A673 (cell line): ENCODE measurements around the gene PMM2. TPM values are rescaled to one million over a fixed set of nuclear protein-coding genes. Genes with fewer than 3 reads are reported as not detected.
A peak's percentile ranks its signal among the peaks of the same experiment; 100 is the strongest.

Experiments
- BruUV-seq: library from RNA; stranded (reverse); fragments of 400-500 nt; replicated peaks from 2 replicates; lab custom pipeline; 2021; lab: Mats Ljungman, UMichigan
- CTCF ChIA-PET: fragments of 300-600 bp; sonication (Branson Sonifier 250); formaldehyde crosslinking; loops from one replicate; lab custom pipeline; 2022; ENCODE audit warnings: antibody characterized with exemption; lab: Charles Lee
- POLR2A ChIA-PET: fragments of 300-600 bp; sonication (Branson Sonifier 250); formaldehyde crosslinking; loops from one replicate; lab custom pipeline; 2022; ENCODE audit warnings: antibody characterized with exemption; ENCODE audit not compliant: low non-redundant PET; lab: Charles Lee
- DNase-seq: peaks from one replicate; pipeline ENCODE4 v3.0.0-alpha.2; 2015; ENCODE audit warnings: low spot score
- H3K27ac ChIP-seq: fragments of 200-600 bp; sonication (generic); 2 replicates; pipeline ENCODE4 v1.5.1; 2016; ENCODE audit warnings: mixed run types, low read depth, mild to moderate bottlenecking, mixed read lengths, antibody characterized with exemption, low read length; ENCODE audit not compliant: poor library complexity, severe bottlenecking
- H3K27me3 ChIP-seq: fragments of 200-600 bp; sonication (generic); replicated peaks from 2 replicates; pipeline ENCODE4 v1.6.1; 2017; ENCODE audit warnings: mixed run types, low read depth, mild to moderate bottlenecking, mixed read lengths, antibody characterized with exemption, low read length; ENCODE audit not compliant: insufficient read depth, poor library complexity
- H3K36me3 ChIP-seq: fragments of 200-600 bp; sonication (generic); 2 replicates; pipeline ENCODE4 v1.6.1; 2016; ENCODE audit warnings: mixed run types, mild to moderate bottlenecking, mixed read lengths, antibody characterized with exemption, low read length; ENCODE audit not compliant: insufficient read depth, poor library complexity, severe bottlenecking
- H3K4me1 ChIP-seq: fragments of 200-600 bp; sonication (generic); 2 replicates; pipeline ENCODE4 v1.6.1; 2017; ENCODE audit warnings: mixed run types, mild to moderate bottlenecking, mixed read lengths, antibody characterized with exemption, low read length; ENCODE audit not compliant: insufficient read depth, poor library complexity, severe bottlenecking
- H3K4me3 ChIP-seq: fragments of 200-600 bp; sonication (generic); 2 replicates; pipeline ENCODE4 v1.5.1; 2016; ENCODE audit warnings: low read depth, mixed run types, mild to moderate bottlenecking, mixed read lengths, low read length; ENCODE audit not compliant: poor library complexity, severe bottlenecking
- H3K9me3 ChIP-seq: fragments of 200-600 bp; sonication (generic); 2 replicates; pipeline ENCODE4 v1.6.1; 2016; ENCODE audit warnings: mixed run types, low read depth, mild to moderate bottlenecking, mixed read lengths, antibody characterized with exemption, low read length; ENCODE audit not compliant: poor library complexity, severe bottlenecking
- EZH2 ChIP-seq: fragments of 200-600 bp; sonication (generic); IDR thresholded peaks from 2 replicates; pipeline ENCODE4 v1.6.1; 2017; ENCODE audit warnings: borderline replicate concordance, low read depth, mild to moderate bottlenecking, mixed read lengths, antibody characterized with exemption, low read length; ENCODE audit not compliant: poor library complexity, severe bottlenecking
- intact Hi-C: fragments of 100-400 bp; cut with micrococcal nuclease; formaldehyde crosslinking; loops from one replicate; pipeline ENCODE4 v1.10.0; 2022; ENCODE audit not compliant: unreplicated experiment
- total RNA-seq: library from RNA; stranded (reverse); gene quantifications from 2 replicates; pipeline ENCODE4 v1.2.3, GENCODE V29; 2021
- TF ChIP-seq, protein P1 (sequence below): fragments of 300-800, 200-600 bp; sonication (generic); conservative IDR thresholded peaks from 2 replicates; pipeline ENCODE4 v1.5.1; 2017; ENCODE audit warnings: low read depth, mild to moderate bottlenecking, antibody characterized with exemption, low read length, moderate library complexity, mixed read lengths

Gene PMM2
- total RNA-seq, 1 experiment from 2014 or later, result 54.8 TPM

DNA sequence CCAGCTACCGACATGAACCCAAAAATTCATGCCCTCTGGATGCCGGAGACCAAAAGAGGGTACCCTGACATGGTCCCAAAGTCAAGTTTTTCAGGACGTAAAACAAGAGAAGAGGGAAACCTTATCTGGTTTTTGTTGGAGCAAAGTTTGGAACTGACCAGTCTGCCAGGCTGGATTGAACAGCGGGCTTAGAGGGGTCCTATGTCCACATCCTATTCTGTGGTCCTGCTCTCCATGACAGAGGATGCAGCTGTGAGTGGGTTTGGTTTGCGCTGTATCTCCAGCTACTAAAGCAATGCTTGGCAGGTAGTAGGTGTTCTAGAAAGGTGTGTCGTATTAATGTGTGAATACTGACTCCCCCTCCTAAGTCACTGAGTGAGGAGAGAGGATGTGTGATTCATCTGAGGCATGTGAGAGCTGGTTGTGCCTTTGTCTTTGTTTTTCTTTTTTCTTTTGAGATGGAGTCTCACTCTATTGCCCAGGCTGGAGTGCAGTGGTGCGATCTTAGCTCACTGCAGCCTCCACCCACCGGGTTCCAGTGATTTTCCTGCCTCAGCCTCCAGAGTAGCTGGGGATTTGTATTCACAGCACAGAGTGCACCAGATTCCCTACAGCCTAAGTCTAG, 31.0 kb downstream of the PMM2 start:
- no peaks in the 10 kb centered on the region for H3K27me3 ChIP-seq
- no peak overlapping the region for H3K27ac ChIP-seq
- ChIA-PET POLR2A (no interaction called here), CTCF (no interaction called here)
- TF ChIP-seq EZH2, result no peak
- TF ChIP-seq, protein P1, sequence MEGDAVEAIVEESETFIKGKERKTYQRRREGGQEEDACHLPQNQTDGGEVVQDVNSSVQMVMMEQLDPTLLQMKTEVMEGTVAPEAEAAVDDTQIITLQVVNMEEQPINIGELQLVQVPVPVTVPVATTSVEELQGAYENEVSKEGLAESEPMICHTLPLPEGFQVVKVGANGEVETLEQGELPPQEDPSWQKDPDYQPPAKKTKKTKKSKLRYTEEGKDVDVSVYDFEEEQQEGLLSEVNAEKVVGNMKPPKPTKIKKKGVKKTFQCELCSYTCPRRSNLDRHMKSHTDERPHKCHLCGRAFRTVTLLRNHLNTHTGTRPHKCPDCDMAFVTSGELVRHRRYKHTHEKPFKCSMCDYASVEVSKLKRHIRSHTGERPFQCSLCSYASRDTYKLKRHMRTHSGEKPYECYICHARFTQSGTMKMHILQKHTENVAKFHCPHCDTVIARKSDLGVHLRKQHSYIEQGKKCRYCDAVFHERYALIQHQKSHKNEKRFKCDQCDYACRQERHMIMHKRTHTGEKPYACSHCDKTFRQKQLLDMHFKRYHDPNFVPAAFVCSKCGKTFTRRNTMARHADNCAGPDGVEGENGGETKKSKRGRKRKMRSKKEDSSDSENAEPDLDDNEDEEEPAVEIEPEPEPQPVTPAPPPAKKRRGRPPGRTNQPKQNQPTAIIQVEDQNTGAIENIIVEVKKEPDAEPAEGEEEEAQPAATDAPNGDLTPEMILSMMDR, result no peak
- no peaks in the 10 kb centered on the region for H3K9me3 ChIP-seq
- no peak overlapping the region for H3K4me3 ChIP-seq
- peaks cover 38% of the 10 kb centered on the region for H3K36me3 ChIP-seq
- DNase-seq, result no peak
- no TSS peak for BruUV-seq
- intact Hi-C loops, result no loop called here
- H3K4me1 ChIP-seq, result no peaks in the 10 kb centered on the region

DNA sequence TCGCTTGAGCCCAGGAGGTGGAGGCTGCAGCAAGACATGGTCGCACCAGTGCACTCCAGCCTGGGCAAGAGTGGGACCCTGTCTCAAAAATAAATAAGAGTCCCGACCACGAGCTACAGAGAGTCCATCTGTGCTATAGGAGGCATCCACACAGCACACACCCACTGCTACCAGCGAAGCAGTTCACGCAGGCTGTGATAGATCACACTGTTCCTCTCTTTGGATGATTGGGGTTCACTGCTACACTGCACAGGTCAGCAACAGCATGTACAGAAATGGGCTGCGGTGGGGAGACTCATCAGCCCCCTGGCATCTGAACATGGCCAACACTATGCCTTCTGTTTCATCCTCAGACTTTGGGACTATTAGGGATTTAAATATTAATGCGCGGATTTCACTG, 33.8 kb downstream of the PMM2 start:
- TF ChIP-seq EZH2, result no peak
- TF ChIP-seq, protein P1, result no peak
- H3K9me3 ChIP-seq, result no peaks in the 10 kb centered on the region
- H3K27ac ChIP-seq, result no peak overlapping the region
- intact Hi-C loops, result no loop called here
- H3K36me3 ChIP-seq, result peaks cover 14% of the 10 kb centered on the region
- H3K4me3 ChIP-seq, result no peak overlapping the region
- POLR2A ChIA-PET, result no interaction called here
- H3K4me1 ChIP-seq, result no peaks in the 10 kb centered on the region
- H3K27me3 ChIP-seq, result no peaks in the 10 kb centered on the region
- CTCF ChIA-PET, result no interaction called here
- DNase-seq, result no peak
- no TSS peak for BruUV-seq

DNA sequence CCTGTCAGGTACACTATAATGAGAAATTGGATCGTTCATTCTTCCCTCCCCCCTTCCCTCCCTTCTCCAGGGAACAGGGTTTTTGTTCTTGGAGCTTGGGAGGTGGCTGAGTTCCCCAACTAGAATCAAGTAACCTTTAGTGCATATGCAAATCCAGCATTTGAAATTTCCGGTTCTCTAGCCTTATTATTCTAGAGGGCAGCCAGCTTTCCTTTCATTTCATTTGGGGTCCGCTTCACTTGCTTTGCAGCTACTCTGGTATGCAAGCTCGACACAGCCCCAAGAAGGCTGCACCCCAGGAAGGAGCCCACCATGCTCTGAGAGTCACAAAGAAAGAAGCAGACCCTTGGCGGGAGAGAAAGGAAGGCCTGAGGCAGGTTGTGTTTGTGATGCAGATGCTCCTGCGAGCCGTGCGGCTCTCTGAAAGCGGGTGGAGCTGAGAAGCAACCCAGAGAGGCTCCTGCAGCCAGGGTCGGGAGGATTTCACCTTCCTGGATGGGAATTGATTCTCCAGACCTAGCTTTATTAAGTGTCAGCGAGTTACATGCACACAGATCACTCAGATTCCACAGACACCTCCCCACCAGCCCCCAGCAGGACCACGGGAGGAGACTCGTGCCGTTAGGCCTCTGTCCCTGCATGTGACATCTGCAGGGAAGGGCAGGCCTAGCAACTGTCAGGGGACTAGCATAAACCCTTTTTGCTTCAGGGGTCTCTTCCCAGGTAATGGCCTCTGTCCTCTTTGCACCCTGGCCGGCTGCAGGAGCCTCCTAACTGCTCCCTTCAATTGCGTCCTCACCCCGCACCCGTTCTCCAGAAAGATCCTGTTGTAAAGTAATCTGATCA, 34.5 kb downstream of the PMM2 start:
- CTCF ChIA-PET, result interaction anchor here (0.5 kb wide), 1 partner anchor 40 kb away, joined by 3 read pairs; no protein-coding TSS in a partner anchor
- intact Hi-C loops, result no loop called here
- no peak overlapping the region for H3K4me3 ChIP-seq
- no peaks in the 10 kb centered on the region for H3K27me3 ChIP-seq
- no peaks in the 10 kb centered on the region for H3K4me1 ChIP-seq
- POLR2A ChIA-PET, result no interaction called here
- peaks cover 9% of the 10 kb centered on the region for H3K36me3 ChIP-seq
- H3K27ac ChIP-seq, result peak overlapping the region; percentile 40
- H3K9me3 ChIP-seq, result no peaks in the 10 kb centered on the region
- no TSS peak for BruUV-seq
- TF ChIP-seq, protein P1, result no peak
- no peak for TF ChIP-seq EZH2
- no peak for DNase-seq
